Heart left ventricle (tissue), 13 donors: ENCODE results near the gene CEACAM21.

ENCODE experiments used
- CTCF ChIP-seq, 12 donors: fragments of 200-600 bp; sonication (generic) in 4 of 12; IDR thresholded peaks; one replicate each; pipeline versions ENCODE4 v1.5.0 to v1.8.0; 2018 to 2022; ENCODE audit warnings: antibody characterized with exemption in 12 of 12, mild to moderate bottlenecking in 5 of 12
- POLR2A ChIP-seq, 2 donors: fragments of 450-650 bp; IDR thresholded peaks; one replicate each; pipeline ENCODE4 v1.6.1; 2017; ENCODE audit warnings: antibody characterized with exemption in 2 of 2, mild to moderate bottlenecking in 2 of 2, moderate library complexity in 2 of 2
- donor health status: ischemic (EF 13 %, LVEDD 7.1; RV severe dilation, severe dysfunction).
- donor health status: DM: no; HTN: yes; CAD: no.
- donor health status: DM: no; HTN: no; CAD: no.
- donor health status: ischemic (EF 25% LVEDD 6.9; RV normal size, moderate dysfunction).
- donor health status: ischemic (EF 25% LVEDD 5.7; RV mildly dilated, moderate dysfunction).
- donor health status: ischemic (EF 35%, LVEDD 5.7; RV mildly dilated, moderate dysfunction).
- donor health status: nonischemic (EF 11% LVEDD 7.7; RV severe dilation, severe dysfunction).
- donor health status: DM: yes; HTN: yes; CAD: no.
- donor health status: PGD.
- donor health status: ischemic (EF 29% LVEDD 5.4; RV normal size, mild dysfunction).
- donor health status: nonischemic (EF 23%, LVEDD 6.1; RV moderate dilation, normal function).

GRCh38 chr19:41546386-41546789 lies 29.6 kb upstream of the CEACAM21 start:
- TF ChIP-seq POLR2A (IDR thresholded peaks at IDR 0.05) (no peak), CTCF (IDR thresholded peaks at IDR 0.05) (no peak)
